Stimulated activated CD4-positive, alpha-beta T cell treated with anti-CD3 and anti-CD28 coated beads, Interleukin-15, amount 100 ng/mL, for 48 hours (primary cell): ENCODE data around the gene TXNDC5.
"Not testable (repeated sequence)": the region's sequence is repeated elsewhere in the genome, so short reads cannot be mapped to it uniquely, and the experiment has no call there.

Experiments used
- DNase-seq, 2 donors: peaks; one replicate each; pipeline ENCODE4 v3.0.0-alpha.2; 2020; ENCODE audit warnings: low read depth in 2 of 2

TXNDC5 gene

DNA sequence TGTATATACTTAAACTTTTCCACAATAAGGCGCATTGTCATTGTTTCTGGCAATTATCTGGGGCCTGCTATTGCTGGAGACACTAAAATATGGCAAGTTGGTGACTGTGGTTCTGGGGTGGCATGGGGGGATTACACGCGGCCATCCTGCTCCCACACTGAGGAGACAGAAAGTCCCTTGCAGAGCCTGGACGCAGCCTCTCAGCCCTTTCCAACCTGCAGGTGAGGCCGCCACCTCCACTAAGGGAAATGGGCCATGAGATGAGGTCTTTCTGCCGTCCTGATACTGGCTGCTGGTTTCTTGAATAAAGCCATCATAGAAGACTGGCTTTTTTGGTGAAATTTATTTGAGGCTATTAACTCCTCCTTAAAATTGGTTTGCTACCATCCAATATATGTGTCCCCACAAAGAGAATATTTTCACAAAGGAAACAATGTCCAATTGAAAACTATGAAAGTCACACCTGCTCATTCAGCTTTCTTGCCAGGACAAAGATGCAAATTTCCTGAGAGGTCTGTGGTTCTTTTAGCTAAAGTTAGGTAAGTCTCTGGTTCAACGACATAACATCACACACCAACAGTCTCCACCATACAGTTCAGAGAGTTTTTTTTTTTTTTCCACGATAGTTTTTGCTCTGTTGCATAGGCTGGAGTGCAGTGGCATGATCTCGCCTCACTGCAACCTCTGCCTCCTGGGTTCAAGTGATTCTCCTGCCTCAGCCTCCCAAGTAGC lies 13.0 kb downstream of the TXNDC5 start:
- DNase-seq = no peak

DNA sequence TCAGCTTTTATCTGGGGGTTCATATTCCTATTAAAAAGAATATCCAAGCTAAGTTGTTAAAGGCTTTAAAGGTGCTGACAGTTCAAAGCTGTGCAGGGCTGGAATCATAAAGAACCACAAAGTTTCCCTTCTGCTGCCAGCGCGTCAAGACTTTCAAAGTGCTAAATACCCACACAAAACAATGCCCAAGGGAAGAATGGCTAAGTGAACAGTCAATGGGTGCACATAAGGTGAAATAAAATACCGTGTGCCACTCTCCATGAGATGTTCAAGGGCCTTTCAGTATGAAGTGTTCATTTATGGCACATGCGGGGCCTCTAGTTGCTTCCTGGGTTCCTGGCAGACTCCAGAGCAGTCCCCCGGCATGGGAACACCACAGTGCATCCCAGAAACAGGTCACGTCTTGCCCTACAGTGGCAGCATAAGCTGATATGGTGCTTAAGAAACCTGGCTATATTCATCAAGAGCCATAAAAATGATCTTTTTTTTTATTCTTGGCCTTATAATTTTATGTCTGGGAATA lies 14.1 kb downstream of the TXNDC5 start:
- no peak for DNase-seq

DNA sequence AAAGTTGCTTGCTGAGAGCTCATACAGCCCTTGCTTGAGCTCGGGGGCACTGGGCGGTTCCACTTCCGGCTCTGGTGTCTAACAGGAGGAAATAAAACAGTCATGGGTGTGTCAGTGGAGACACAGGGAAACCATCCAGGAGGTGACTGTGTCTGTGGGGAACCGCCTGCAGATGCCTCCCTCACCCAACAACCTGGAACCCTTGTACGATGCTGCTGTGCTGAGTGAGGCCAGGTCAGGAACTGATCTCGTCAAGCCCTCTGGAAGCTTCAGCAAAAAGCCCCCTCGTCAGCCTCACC lies 15.5 kb downstream of the TXNDC5 start:
- no peak for DNase-seq

DNA sequence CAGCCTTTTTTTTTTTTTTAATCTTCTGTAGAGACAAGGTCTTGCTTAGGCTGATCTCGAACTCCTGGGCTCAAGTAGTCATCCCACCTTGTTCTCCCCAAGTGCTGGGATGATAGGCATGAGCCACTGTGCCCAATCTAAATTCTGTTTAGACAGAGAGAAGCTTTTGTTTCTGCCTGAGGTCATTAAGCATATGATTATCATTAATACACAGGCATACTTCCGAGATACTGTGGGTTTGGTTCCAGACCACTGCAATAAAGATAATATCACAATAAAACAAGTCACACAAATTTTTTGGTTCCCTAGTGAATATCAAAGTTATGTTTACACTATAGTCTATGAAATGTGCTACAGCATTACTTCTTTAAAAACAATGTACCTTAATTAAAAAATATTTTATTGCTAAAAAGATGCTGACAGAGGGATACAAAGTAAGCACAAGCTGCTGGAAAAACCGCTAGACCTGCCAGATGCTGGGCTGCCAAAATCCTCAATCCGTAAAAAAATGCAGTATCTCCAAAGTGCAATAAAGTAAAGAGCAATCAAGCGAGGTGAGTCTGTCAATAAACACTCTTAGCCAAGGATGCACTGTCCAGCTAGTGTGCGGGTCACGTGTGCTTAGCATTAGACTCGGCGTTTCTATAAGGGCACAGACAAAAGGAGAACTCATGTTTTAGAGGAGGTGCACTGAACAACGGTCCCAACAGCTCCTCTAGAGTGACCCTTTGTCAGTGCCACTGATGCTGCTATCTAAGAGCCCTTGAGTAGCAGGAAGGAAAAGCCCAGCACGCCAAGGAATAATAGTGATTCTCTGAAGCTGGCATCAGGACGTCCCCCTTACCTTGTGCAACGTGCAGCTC lies 16.1 kb downstream of the TXNDC5 start:
- no peak for DNase-seq

DNA sequence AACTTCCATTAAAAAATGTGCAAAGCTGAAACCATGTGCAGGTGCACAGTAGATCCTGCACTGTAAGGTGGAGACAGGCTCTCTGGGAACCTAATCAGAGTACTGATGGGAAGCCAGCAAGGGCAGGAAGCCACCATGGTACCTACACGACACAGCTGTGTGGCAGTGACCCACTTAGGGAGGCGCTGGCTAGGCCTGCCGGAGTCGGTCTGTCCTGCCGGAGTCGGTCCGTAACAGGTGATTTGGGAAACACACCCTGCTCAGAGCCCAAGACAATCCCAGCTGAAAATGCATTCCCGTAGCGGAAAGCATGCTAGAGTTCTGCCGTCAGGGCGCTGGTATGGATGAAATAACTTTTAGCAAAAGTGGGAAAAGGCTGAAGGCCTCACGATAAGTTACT lies 17.2 kb downstream of the TXNDC5 start:
- no peak for DNase-seq

DNA sequence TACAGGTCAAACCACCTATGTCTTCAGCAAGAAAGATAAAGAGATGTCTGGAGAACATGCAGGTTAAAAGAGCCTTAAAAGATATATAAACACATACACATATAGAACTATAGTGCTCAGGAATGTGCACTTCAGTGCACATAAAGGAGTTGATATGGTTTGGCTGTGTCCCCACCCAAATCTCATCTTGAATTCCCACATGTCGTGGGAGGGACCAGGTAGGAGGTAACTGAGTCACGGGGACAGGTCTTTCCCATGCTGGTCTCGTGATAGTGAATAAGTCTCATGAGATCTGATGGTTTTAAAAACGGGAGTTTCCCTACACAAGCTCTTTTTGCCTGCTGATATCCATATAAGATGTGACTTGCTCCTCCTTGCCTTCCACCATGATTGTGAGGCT lies 18.2 kb downstream of the TXNDC5 start:
- DNase-seq = not testable (repeated sequence)

DNA sequence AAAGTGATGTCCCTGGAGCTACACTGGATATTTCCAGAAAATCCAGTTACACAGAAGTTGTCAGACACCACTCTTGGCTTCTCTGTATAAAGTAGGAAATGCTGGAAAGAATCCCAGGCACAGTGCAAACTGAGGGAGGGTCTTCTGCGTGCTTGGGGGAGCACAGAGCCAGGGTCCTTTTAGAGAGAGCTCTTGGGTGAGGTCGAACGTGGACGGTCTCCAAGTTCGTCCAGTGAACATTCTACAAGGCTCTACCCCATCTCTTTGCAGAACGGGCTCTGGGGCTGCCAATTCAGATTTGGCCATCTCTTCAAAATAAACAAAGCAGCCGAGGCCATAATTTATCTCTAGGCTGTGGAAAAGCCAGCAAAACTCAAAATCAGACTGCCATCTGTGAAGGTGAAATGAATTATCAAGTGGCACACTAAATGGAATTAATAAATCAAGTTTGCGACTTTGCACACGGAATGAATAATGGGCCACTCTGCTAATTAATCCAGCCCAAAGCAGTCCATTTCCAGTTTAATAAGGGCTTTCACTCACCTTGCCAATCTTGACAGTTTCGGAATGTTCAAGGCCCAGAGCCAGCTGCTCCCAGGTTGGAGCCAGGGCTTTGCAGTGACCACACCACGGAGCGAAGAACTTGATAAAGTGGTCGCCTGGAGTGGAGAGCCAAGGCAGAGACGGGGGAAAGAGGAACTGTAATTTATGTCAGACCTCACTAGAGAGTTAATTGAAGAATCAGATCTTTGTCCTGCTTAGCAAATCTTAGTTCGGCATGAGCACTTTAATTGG lies 19.3 kb downstream of the TXNDC5 start:
- no peak for DNase-seq

DNA sequence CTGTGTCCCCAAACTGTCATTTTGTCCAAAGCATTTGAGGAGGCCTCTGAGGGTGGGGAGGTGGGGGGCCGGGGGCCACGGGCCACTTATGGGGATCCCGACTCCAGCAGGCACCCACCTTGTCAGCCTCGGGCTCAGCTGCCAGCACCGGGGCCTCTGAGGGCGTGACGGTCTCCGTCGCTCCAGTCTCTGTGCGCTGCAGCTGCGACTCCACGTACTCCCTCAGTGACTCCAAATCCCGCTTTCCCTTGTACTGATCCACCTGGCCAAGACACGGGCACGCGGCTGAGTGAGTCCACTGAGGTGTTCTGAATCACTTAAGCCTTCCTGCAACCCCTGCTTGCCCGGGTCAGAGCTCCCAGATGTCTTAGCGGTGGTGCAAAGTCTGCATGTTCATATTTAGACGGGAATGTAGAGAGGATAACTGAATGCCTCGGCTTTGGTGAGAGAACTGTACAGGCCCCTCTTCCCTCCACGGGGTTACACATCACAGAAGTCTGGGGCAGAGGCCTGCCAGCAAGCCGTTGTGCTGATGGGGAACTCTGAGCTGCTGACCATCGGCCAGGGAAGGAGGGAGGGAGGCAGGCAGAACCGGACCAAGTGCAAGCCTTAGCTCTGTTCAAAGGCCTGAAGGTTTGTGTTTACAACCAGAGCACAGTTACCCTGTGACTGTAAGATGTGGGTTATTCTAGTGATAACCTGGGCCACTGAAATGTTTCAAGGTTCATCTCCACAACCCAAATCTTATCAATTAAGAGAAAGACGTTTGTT lies 21.8 kb downstream of the TXNDC5 start:
- DNase-seq = no peak

DNA sequence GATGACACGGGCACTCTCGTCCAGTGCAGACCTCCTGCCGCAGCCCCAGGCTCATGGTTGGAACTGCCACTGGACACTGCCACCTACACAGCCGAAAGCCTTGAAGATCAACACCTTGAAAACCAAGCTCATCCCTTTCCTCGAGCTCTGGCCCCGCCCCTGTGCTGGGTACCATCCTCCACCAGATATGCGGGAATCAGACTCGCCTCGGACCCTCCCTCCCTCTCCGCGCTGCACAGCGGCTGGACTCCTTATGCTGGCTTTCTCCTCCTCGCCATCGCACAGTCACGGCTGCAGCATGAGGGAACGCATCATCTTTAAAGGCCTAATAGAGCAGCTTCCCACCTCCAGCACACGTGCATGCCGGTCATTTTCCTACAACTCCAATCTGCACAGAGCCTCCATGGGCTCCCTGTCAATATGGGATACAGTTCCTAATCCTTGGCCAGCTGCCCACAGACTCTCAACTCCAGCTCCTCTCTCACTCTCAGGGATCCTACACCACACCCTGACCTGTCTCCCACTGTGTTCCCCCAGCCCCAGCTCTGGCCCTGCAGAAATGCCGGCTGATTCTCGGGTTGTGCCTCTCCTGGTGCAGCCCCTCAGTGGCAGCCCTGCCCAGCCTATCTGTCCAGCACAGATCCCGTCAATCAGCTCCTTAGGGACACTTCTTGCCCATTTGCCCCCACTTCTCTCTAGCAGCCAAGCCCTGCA lies 23.2 kb downstream of the TXNDC5 start:
- DNase-seq = no peak

DNA sequence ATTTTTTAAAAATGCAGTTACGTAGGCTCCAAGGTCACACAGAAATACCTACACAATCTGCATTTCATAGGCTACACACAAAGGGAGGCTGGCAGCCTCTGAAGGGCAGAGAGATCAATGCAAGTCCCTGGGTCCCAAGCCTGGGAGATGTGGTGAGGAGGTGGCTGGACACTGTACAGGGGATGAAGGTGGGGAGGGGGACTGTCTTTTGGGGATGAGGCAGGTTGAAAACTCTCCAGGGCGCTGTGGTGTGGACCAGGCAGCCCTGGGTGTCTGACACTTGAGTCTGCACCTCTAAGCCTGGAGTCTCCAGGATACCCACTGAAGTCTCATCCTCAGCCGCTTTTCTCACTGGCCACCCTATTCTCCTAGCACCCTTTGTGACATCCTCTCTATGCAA lies 24.5 kb downstream of the TXNDC5 start:
- no peak for DNase-seq

DNA sequence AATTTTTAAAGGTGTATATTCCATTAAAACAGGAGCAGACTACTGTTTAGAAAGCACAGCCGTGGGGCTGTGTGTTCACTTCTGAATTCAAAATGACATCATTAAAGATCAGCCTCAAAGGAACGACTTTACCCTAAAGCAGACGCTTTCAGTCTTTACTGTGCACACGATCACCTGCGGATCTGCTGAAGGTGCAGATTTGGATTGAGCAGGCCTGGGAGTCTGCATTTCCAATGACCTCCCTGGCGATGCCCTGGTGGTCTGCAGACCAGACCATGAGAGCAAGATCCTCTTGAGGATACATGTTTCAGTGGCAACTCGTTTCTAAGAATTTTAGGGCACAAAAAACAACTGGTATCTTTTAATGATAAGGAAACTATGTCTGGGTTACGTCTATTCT lies 27.2 kb downstream of the TXNDC5 start:
- no peak for DNase-seq

DNA sequence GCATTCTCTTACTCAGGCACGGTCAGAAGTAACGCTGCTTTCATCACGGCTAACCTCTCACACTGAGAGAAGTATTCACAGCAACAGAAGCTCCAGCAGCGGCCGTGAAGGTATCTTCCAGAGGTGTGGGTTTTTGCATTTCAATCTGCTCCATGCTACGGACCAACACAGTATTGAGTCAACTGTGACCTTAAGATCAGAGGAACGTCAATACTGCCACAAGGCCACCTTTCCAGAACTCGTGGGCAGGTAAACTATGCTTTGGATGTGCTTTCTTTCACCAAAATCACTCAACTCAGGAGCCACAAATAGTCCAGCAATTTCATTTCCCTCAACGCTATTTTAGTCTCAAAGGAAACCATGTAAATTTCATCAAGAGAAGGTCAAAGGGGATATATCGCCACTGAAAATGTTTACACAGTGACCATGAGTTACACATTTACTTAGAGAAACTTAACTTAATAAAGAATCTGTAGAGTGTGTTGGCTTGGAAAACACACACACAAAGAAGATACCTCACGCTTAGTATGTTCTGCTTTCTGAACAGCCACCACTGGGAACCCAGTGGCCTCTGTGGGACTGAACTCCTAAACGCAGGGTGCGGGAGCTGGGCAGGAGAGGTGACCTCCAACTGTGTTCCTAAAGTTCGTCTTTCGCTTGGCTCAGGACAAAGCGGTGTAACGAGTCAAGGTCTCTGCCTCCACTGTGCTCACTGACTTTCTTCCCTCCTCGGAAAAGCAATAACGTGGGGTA lies 27.9 kb downstream of the TXNDC5 start:
- DNase-seq = no peak

DNA sequence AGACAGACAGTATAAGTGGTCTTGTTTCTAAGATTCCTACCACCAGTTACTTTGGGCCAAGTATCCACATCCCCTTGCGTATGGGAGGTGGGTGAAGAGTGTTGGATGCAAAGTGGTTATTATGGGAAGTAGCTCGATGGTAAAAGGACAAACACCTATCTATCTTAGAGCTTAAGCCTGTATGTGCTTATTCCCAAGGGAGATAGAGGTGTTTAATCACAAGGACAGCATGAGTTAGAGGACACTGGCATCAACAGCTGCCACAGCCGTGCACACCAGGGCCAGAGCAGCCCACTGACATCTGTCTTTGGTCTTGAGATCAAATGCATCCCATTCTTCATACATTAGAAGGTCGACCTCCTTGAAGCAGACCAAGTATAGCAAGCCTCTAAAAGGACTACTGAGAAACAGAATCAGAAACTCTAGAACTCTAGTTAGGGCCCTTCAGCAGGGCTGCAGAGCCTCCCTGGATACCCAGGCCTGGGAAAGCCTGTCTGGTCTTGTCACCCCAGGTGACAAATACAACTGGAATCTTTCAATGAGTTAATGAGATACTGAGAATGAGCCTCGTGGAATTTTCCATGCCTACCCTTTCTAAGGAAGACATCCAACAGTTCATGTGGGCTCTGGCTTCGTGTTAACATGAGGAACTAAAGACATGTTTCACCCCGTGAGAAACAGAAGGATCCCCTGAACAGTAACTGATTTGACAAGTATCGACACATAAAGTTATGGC lies 28.7 kb downstream of the TXNDC5 start:
- DNase-seq = no peak

DNA sequence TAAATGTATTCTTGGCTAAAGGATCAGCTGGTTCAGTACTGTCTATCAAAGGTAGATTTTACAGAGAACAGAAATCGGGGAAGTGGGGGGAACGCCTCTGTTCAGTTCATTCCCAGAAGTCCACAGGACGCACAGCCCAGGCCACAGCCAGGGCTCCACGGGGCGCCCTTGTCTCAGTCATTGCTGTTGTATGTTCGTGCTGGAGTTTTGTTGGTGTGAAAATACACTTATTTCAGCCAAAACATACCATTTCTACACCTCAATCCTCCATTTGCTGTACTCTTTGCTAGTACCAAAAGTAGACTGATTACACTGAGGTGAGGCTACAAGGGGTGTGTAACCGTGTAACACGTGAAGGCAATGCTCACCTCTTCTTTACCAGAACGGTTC lies 29.9 kb downstream of the TXNDC5 start:
- DNase-seq = no peak

DNA sequence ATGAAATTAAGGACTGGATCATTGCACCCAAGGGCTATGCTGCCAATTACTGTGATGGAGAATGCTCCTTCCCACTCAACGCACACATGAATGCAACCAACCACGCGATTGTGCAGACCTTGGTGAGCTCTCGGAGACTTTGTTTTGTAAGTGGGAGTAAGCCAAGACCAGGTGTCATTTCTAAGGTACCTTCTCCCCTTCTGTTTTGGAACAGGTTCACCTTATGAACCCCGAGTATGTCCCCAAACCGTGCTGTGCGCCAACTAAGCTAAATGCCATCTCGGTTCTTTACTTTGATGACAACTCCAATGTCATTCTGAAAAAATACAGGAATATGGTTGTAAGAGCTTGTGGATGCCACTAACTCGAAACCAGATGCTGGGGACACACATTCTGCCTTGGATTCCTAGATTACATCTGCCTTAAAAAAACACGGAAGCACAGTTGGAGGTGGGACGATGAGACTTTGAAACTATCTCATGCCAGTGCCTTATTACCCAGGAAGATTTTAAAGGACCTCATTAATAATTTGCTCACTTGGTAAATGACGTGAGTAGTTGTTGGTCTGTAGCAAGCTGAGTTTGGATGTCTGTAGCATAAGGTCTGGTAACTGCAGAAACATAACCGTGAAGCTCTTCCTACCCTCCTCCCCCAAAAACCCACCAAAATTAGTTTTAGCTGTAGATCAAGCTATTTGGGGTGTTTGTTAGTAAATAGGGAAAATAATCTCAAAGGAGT lies 30.4 kb downstream of the TXNDC5 start:
- no peak for DNase-seq

DNA sequence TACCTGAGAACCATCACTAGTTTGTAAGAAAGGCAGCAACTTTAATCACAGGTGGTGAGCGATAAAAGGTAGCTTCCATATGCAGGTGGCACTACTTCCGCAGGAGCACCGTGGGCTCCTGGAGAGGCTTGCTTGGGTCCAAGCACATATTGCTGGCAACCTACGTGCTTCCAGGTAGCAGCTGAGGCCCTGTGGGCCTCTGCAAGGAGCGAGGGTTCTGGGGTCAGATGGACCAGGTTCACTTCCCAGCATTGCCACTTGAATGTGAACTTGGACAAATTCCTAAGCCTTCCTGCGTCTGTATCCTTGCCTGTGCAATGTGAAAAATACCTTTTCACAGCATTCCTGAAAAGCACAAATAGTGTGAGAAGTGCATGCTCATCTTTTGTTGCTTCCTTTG lies 31.0 kb downstream of the TXNDC5 start:
- DNase-seq = no peak

DNA sequence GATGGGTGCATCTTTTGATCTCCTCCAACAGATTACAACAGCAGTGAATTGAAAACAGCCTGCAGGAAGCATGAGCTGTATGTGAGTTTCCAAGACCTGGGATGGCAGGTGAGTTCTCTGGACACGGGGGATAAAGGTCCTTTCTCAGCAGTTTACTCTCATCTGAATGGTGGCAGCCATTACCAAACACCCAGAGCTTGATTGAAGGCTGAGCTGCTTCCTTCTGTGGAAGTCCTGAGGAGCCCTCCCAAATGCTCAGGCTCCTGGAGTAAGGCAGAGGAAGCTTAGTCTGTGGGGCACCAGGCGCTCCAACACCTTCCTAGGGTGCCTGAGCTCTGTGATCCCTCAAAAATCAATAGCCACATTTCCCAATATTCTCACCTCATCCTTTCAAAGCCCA lies 31.5 kb downstream of the TXNDC5 start:
- no peak for DNase-seq

DNA sequence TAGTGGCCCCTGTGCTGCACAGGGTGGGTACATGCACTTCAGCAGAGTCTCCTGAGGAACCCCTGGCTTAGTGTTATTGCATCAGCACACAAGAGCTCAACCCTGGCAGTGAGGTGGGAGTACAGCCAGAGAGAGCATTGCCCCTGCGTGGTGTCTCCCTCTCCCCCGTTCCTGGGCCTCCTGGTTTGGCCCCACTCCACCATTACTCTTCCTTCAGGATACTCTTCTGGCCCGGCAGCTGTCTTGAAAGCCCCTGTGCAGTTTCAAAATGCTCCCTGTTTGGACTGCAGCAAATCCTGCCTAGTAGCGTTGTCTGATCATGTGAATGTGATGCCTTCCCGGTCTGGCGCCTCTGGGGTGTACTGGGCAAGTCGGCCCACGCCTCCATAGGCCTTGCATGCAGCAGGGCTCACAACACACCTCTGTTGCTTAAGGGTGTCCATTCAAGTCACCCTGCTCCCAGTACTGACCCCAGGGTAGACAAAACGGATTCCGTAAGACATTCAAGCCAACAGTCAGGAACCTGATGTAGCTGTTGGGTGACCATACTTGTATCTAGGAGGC lies 32.1 kb downstream of the TXNDC5 start:
- no peak for DNase-seq

DNA sequence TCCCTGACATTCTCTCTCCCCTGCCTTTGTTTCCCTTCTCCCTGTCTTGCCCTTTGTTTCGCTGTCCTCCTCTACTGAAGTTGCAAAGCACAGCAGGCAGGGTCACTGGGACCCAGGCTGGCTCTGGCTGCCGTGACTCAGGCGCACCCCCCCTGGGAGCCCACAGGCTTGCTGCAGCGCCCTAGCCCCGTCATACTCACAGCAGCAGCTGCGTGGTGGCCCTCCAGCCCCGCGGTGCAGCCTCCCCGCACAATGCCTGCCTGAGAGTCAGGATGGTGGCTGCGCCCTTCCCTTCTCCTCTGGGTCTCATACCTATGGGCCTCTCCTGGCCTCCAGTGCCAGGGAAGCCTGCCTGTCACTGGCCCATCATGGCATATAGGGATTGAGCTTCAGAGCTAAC lies 41.7 kb downstream of the TXNDC5 start:
- no peak for DNase-seq
